NCI-H526 treated with DMSO at 0.1 percent for 48 hours (cell line): ENCODE measurements around the gene BAHCC1.

ENCODE experiments used
- DNase-seq: peaks from one replicate; lab custom pipeline; 2025; lab: John Stamatoyannopoulos, UW

Gene BAHCC1

DNA sequence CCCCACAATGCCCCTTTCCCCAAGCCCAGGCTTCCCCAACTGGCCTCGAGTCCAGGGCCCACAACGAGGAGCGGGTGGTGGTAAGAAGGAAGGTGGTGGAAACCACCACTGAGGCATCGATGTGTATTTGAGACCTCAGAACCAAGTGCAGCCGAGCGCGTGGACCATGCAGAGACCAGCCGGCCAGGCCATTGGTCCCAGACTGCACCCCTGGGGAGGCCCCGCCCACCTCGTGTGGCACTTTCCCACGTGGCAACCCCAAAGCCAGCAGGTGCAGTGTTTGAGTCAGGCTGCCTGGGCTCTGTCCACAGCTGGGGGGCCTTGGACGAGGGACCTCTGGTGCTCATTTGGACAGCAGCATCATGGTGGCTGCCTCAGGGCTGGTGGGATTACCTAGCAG lies 28.1 kb upstream of the BAHCC1 start:
- DNase-seq, result no peak

DNA sequence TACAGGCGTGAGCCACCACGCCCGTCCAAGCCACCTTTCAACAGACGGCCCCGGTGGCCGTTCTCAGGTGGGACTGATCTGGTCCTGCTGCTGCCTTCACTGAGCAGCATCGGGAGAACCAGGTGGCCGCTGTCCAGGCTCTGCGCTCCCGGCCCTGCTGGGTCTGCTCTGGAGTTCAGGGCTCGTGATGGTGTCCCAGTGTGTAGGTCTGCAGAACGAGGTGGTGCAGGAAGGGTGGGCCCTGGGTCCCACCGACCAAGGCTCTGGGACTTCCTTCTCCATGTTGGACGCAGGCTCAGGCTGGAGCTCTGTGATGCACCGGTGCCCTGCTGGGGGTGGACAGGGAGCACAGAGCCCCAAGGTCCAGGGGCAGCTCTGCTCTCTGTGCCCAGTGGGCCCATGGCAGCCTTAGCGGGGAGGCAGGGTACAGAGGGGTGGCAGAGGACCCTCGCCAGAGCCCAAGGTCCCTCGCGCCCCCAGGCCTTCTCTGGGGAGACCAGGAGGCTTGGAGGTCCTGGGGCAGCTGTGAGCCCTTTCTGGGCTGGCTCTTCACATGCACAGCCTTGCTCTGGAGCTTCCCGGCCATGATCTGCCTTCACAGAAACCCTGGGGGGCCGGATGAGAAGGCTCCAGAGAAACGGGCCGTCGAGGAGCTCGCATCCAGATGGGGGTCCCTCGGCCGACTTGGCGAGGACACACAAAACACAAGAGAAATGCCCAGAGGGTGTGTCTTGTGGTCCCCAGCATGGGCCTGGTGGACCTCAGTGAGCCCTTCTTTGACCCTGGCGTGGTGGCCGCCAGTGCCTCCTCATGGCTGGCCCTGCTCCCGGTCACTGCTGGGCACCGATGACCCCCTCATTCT lies 26.9 kb upstream of the BAHCC1 start:
- DNase-seq, result no peak

DNA sequence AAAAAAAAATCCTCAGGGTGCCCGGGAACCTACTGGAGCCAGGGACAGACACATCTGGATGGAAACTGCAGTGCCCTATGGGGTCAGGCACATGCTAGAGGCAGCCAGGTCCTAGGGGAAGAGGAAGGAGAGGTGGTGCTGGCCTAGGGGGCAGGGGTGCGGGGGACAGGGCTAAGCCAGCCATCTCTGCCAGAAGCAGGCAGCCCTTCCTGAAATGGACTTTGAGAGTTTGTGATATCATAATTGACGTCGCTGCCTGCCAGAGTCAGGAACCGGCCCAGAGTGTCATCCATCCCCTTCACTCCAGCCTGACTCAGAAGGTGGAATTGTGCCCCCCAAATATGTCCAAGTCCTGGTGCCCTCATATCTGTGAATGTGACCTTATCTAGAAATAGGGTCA lies 25.0 kb upstream of the BAHCC1 start:
- no peak for DNase-seq

DNA sequence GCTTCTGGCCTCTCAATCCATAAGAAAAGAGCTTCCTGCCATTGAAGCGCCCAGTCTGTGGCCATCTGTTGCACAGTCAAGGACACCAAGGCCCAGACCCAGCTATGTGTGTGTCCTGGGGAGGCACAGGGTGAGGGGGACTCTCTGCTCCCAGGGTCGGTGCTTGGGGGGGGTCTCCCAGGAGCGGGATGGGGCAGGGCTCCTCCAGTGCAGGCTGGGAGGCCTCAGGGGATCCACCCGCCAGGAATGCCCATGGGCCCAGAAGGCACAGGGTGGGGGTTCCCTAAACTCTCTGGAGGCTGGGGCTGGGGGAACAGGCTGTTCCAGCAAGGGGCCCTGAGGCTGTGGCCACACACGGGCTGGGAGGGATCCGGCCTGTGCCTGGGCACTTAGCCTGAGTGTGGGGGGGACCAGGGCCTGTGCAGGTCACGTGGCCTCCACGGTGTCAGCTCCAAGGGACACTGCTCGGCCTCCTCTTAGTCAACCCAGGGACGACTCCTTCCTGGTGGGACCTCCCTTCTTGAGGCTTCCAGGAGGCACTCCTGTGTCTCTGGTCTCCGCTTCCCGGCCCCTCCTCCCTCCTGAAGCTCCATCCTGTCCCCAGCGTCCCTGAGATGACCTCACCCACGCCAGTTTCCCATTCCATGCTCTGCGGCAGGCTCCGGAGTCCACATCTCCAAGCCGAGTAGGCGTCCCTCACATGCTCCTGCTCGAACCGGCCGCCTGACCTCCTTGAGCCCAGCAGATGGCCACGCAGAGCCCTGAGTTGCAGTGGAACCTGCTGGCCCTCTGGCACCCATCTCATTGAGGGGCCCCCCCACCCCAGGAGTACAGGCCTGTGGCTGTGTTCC lies 23.1 kb upstream of the BAHCC1 start:
- DNase-seq, result no peak

DNA sequence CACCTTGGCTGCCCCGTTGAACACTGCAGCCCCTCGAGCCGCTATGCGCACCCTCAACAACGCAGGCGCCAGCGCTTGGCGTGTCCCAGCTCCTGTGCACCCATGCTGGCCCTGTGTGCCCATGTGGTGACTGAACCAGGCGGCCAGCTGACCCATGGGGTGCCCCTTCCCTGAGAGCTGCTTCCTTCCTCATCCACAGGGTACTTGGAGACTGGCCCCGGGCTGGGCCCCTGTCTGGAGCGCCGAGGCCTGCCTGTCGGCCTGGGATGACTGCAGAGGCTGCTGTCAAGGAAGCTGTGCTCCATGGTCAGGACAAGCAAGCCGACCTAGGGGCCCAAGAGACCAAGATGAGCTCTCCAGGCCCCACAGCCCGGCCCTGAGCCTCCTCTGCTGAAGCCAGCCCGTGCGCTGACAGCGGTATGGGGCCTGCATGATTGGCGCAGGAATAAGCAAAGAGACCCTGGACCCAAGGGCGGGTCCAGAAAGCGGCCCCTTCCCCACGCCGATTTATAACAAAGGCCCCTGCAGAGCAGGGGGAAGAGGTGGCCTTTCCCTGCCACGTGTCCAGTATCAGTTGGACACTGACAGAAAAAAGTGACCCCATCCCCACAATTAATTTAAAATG lies 21.6 kb upstream of the BAHCC1 start:
- DNase-seq, result no peak

DNA sequence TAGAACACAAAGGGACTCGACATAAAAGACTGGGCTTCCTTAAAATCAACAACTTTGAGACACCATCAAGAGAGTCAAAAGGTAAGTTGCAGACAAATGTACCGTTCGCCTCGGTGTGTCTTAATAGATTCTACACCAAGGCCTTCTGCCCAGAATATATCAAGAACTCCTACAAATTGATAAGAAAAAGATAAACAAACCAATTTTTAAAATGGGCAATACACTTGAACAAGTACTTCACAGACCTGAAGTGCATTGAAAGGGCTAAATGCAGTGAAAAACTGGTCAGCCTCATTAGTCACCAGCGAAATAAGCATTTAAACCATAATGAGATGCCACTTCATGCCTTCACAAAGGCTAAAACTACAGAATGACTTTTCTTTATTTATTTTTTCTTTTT lies 20.4 kb upstream of the BAHCC1 start:
- DNase-seq, result no peak

DNA sequence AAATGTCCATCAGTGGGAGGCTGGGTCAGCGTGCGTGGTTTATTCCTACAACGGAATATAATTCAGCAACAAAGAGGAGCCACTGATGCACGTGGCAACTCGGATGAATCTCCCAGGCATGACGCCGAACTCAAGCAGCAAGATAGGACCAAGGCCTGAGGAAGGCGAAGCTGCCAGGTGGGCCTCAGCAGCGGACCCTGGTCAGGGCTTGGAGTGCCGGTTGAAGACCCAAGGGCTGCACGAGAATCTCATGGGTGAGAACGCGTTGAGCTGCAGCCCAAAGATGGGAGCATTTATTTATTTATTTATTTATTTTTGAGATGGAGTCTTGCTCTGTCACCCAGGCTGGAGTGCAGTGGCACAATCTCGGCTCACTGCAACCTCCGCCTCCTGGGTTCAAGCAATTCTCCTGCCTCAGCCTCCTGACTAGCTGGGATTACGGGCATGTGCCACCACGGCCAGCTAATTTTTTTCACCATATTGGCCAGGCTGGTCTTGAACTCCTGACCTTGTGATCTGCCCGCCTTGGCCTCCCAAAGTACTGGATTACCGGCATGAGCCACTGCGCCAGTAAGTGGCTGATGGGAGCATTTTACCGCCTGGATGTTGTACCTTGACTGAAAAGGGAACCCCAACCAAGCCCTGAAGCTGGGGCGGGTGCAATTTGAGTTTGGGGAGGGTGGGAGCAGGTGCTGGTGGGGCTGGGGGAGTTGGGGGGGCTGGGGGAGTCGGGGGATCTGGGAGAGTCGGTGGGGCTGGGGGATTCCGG lies 18.1 kb upstream of the BAHCC1 start:
- no peak for DNase-seq

DNA sequence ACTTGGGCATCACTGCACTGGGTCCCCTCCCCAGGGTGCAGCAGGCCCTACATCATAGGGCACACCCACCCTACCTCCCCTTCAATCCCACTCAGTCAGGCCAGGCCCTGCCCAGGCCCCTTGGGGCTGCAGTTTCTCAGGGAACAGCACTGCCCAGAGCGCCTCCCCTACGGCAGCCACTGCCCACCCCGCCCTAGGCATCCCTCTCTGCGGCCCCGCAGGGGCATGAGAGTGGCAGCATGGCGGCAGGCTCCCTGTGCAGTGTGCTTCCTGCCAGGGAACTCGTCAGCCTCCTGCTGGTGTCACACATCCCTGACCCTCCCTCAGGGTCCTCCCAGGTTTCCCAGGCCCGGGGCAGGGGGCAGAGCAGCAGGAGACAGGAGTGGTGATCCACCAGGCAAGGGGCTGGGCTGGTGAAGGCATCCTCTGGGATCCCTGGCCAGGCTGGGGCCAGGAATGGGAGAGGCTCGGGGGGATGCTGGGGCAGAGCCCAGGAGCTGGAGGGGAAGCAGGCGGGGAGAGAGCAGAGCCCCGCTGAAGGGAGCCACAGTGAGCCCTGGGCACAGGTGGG lies 16.2 kb upstream of the BAHCC1 start:
- DNase-seq, result no peak

DNA sequence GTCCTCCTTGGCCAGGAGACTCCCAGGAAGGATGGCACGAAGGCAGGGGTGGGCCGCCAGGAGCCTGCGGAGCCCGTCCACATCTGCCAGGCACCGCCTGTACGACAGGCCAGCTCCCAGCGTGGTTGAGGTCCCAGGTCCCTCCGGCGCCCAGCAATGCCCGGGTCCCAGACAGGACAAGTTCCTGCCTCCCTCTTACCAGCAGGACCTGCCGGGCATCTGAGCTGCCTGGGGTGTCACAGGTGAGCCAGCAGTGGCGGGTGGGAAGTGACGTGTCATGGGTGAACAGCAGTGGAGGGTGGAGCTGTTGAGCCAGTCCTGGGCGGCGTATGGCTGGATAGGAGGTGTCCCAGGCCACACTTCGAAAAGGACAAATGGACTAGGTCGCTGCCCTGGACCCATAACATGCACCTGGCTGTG lies 15.7 kb upstream of the BAHCC1 start:
- DNase-seq, result peak; percentile 35

DNA sequence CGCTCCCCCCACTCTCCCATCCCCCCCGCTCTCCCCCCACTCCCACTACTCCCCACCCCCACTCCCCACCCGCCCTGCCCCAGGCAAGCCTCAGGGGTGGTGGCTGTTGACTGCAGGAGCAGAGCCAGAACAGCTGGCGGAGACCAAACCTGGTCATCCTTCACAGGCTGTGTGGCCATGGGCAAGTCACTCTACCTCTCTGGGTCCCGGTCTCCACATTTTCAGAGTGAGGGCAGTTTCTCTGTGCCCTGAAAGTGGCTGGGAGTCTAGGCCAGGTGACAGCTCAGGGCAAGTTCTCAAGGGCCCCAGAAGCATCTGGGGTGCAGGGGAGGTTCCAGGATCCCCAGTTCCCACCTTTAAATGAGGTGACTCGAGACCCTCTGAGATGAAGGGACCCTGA lies 15.1 kb upstream of the BAHCC1 start:
- no peak for DNase-seq

DNA sequence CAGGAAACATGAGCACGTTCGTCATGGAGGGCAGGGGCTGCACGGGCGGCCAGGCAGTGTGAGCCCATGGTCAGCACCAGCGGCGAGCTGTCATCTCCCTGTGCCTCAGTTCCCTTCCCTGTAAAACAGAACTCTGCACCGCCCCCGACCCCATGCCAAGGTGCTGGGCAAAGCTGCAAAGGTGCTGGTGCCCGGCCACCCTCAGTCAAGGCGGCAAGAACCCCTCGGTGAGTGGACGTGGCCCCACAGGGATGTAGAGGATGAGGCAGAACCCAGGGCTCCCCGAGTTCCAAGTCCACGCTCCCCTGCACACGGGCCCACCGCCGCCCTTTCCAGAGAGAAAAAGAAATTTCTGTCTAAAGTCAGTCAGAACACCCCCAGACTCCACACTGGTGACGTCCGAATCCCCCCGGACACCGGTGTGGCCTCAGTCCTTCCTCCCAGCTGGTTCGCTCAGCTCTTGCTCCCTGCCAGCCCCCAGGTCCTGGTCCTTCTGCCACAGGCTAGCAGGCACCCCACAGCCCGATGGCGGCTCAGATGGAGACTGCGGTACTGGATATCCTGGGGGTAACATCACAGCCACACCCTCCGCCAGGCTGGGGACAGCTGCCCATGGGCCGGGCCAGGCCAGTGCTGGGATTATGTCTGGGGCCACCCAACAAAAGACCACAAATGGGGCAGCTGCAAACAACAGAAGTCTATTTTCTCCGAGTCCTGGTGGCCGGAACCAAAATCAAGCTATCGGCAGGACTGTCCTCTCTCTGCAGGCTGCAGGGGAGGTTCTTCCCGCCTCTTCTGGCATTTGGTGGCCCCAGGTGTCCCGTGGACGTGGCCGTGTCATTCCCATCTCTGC lies 14.4 kb upstream of the BAHCC1 start:
- DNase-seq, result no peak

DNA sequence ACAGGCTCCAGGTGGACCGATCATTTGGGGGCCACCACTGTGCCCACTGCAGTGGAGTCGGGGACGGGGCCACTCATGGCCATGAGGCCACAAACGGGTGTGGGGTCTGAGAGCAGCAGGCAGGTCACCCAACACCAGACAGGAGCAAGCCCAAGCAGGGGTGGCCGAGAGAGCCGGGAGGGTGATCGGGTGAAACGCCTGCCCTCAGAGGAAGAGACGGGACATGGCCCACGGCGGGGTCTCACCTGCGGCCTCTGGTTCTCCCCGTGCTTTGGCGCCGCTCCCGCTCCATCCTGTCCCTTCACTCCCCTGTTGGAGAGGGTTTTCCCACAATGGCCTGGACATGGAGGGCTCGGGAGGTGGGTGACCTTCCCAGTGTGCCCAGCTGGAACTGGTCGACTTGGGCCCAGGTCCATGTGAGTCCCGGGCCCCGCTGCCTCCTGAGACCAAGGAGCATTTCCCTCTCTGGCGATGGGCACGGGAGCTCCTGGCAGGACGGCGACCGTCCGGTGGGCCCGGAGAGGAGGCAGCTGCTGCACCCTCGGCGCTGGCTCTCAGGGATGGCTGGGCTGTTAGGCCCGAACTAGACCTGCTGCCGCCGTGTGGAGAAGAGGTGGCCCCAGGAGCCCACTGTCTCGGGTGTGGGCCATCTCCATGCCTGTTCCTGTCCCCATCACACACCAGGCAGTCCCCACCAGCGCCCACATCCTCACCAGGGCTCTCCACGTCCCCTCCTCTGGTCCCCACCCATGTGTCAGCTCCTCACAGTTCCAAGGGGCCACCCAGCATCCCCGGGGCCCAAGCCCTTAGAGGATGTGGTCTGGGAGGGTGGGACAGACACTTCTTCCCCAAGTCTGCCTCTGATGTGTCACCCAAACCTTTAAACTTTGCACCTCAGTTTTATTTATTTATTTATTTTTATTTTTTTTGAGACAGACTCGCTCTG lies 13.4 kb upstream of the BAHCC1 start:
- no peak for DNase-seq

DNA sequence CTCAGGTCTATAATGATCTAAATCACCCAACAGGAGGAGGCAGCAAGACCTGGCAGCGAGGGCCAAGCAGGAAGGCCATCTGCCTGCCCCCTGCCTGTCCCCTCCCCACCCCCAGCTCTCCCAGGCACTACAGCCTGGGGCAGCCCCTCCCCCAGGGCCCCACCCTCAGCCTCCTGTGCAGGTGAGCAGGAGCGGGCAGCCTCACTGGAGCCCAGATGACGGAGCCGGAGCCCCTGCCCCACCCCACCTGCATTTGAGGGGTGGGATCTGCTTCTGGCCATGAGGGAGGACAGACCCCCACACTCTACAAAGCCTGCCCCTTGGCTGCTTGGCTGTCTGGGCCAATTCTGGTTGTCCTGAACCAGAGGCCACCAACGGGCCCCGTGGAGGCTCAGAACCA lies 12.4 kb upstream of the BAHCC1 start:
- DNase-seq, result no peak

DNA sequence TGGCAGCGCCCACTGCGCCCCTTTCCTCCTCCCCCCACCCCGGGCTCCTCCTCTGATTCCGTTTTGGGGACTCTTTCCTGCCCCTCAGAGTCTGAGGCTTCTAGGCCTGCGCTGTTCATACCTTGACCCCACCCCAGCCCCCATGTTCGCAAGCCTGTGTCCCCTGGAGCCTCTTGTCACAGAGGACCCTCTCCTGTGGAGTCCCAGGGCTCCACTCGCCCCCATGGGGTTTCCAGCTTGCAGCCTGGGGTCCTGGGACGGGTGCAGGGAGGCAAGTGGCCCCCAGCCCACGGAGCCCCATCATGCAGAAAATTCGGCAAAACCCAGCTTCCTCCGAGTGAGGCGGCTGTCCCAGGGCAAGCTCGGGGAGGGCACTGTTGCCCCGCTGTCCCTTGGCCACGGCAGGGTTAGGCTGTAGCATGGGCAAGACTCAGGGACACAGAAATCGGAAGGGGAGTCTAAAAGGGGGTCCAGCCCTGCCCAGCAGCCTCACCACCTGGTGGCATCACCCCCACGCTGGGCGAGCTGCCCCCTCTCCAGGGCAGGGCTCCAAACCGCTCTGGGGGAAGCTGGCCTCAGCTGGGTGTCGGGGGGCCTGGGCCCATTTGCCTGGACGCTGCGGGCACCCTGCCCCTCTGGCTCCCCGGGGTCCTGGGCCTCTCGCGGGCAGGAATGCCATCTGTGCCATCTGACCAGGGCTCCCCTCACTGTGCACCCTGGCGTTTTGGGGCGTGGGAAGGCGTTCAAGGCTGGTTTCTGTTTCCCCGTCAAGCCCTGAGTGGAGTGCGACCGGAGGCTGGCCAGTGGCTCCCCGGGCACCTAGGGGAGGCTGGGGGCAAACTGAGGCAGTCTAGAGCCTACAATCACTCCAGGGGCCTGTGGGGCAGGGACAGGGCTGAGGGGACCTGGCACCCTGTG lies 11.5 kb upstream of the BAHCC1 start:
- no peak for DNase-seq

DNA sequence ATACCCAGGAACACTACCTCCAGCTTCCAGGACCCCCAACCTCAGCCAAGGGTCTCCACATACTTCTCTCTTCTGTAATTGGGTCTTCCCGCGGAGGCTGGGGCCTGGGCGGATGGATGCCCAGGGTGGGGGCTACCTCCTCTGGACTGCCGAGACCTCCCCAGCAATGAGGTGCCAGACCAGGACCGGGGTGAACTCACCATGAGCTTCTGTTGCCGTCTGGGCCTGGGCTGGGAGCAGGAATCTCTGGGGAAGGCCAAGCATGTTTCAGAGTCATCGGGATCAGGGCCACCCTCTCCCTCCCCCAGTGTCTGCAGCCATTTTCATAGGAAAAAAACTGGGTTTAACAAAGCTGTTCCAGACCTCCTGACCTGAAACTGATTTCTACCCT lies 10.3 kb upstream of the BAHCC1 start:
- DNase-seq, result no peak

DNA sequence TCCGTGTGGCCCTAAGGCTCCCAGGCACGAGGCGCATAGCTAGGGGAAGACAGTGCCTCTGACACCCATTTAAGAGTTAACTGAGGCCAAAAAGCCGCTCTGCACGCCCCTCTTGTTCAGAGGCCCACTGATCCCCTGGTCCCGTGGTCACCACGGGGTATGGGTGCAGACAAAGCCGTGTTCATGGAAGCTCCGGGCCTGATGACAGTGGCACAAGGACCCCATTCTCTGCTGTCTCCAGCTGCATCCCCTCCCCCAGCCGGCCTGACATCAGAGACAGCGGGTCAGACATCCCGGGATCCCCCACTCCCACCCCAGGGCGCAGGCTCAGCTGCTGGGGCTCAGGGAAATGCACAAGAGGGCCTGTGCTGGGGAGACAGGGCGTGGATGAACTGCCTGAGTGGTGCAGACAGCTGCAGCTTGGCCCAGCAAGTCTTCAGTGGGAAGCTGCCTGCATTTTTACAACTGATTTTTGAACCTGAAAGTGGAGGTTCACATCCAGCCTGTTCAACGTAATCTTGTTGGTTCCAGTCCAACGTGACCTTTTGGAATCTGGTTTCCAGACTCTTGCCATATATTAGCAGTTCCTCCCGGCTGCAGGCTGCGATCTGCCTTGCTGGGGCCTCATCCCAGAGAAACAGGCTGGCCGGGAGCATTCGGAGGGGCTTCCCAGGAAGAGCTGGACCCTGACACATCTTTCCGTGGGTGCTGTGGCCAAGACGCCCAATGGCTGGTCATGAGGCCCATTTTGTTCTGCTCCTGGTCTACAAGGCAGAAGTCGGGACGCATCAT lies 9.7 kb upstream of the BAHCC1 start:
- no peak for DNase-seq

DNA sequence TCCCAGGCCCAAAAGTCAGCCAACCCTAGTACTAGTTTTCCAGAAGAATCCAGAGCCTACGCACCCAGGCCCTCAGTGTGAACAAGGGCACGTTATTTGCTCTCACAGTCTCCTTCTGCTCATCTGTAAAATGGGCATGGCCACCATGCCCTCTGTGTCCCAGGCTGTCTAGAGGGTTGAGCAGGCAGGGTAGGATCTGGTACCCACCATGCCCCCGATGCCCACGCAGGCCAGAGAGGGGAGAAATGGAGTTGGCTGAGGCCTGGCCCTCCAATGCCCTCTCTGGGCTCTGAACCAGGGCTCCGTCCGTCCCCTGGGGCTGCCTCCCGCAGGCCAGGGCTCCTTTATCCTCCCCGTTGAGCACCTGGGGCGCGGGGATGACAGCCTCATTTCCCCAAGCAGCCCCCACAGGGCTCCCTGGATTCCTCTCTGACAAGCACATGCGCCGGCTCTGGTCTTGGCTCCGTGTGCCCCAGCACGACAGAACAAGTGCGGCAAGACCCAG lies 9.1 kb upstream of the BAHCC1 start:
- DNase-seq, result no peak
